K562 (cell line): ENCODE measurements around the gene C1QC. TPM values are rescaled to one million over a fixed set of nuclear protein-coding genes. Genes with fewer than 3 reads are reported as not detected.

Experiments
- ATAC-seq: fragments of 200-7000 bp; cut with Tn5 transposase; 3 replicates; pipeline ENCODE4 v1.9.1; 2020; ENCODE audit warnings: moderate library complexity
- BruUV-seq: library from RNA; stranded (reverse); fragments of 400-500 nt; replicated peaks from 2 replicates; lab custom pipeline; 2021; lab: Mats Ljungman, UMichigan
- CTCF ChIA-PET: fragments of 300-600 bp; formaldehyde crosslinking; extraction: SDS; loops from one replicate; lab custom pipeline; 2021; ENCODE audit warnings: low intra/inter-chr PET ratio; lab: Yijun Ruan, JAX
- POLR2A ChIA-PET: fragments of 300-600, 350-650 bp; sonication (Branson Sonifier 250); formaldehyde crosslinking; extraction: SDS; loops from one replicate; lab custom pipeline; 2021; ENCODE audit warnings: antibody characterized with exemption, inconsistent platforms; lab: Yijun Ruan, JAX
- DNase-seq, 4 experiments: peaks; one replicate each; pipeline versions ENCODE4 v3.0.0 to v3.0.0-alpha.2; 2011 to 2018; ENCODE audit warnings: low spot score in 3 of 4, mixed read lengths in 3 of 4; ENCODE audit errors: extremely low read depth in 1 of 4
- FAIRE-seq: peaks from 2 replicates; lab custom pipeline; 2011; peaks lifted over from hg19 to GRCh38; lab: Jason Lieb, UNC
- H2AFZ ChIP-seq: 2 replicates; pipeline ENCODE4 v1.6.0; 2011; ENCODE audit warnings: low read depth, low read length, control low read depth, inconsistent platforms
- H3K27ac ChIP-seq: fragments of 200-600 bp; 3 replicates; pipeline ENCODE4 v1.8.0; 2011; ENCODE audit warnings: low read depth, mild to moderate bottlenecking, control low read depth, inconsistent platforms, low read length, moderate library complexity, mixed read lengths; ENCODE audit errors: extremely low read depth
- H3K27me3 ChIP-seq, 2 experiments: fragments of 300-600 bp in 1 of 2; 2 replicates in 1 of 2; 3 replicates in 1 of 2; pipeline versions ENCODE4 v1.6.0 to v1.8.0; 2011; ENCODE audit warnings: inconsistent platforms in 2 of 2, low read length in 2 of 2, mild to moderate bottlenecking in 1 of 2, mixed read lengths in 1 of 2, moderate library complexity in 1 of 2; ENCODE audit not compliant: control insufficient read depth in 2 of 2, insufficient read depth in 2 of 2
- H3K36me3 ChIP-seq: fragments of 300-600 bp; 3 replicates; pipeline ENCODE4 v1.8.0; 2011; ENCODE audit warnings: mild to moderate bottlenecking, low read length, inconsistent platforms; ENCODE audit not compliant: control insufficient read depth, insufficient read depth
- H3K4me1 ChIP-seq, 2 experiments: fragments of 200-600 bp in 1 of 2; replicated peaks in 1 of 2; 2 replicates in 1 of 2; 3 replicates in 1 of 2; pipeline versions ENCODE4 v1.5.1 to v1.8.0; 2011; ENCODE audit warnings: inconsistent platforms in 2 of 2, low read length in 2 of 2, mild to moderate bottlenecking in 1 of 2, mixed read lengths in 1 of 2, moderate library complexity in 1 of 2; ENCODE audit not compliant: control insufficient read depth in 2 of 2, insufficient read depth in 2 of 2
- H3K4me2 ChIP-seq: 2 replicates; pipeline ENCODE4 v1.6.1; 2011; ENCODE audit warnings: low read length, control low read depth, inconsistent platforms, mixed read lengths; ENCODE audit not compliant: insufficient read depth
- H3K4me3 ChIP-seq: fragments of 200-600 bp; sonication (generic), shearing (Covaris generic); 2 replicates; pipeline ENCODE4 v1.5.1; 2016; ENCODE audit warnings: control low read depth, inconsistent platforms
- H3K79me2 ChIP-seq: fragments of 200-600 bp; 3 replicates; pipeline ENCODE4 v1.8.0; 2011; ENCODE audit warnings: low read length, inconsistent platforms; ENCODE audit not compliant: control insufficient read depth, insufficient read depth
- H3K9ac ChIP-seq, 2 experiments: 2 replicates each; pipeline versions ENCODE4 v1.6.0 to v1.6.1; 2011; ENCODE audit warnings: low read depth in 2 of 2, low read length in 2 of 2, control low read depth in 1 of 2, inconsistent platforms in 1 of 2, mild to moderate bottlenecking in 1 of 2, mixed read lengths in 1 of 2; ENCODE audit not compliant: insufficient read depth in 1 of 2
- H3K9me1 ChIP-seq: one replicate; pipeline ENCODE4 v1.6.0; 2011; ENCODE audit warnings: inconsistent platforms, mild to moderate bottlenecking, low read length, moderate library complexity; ENCODE audit not compliant: control insufficient read depth, insufficient read depth
- H3K9me3 ChIP-seq: replicated peaks from 2 replicates; pipeline ENCODE4 v1.5.1; 2011; ENCODE audit warnings: low read depth, low read length, inconsistent platforms; ENCODE audit not compliant: control insufficient read depth, insufficient read depth
- H4K20me1 ChIP-seq: replicated peaks from 2 replicates; pipeline ENCODE4 v1.6.1; 2011; ENCODE audit warnings: low read length, inconsistent platforms, mixed read lengths; ENCODE audit not compliant: control insufficient read depth, insufficient read depth
- ARID3B ChIP-seq: fragments of 250-450 bp; sonication (Bioruptor Pico); IDR thresholded peaks from 2 replicates; pipeline ENCODE4 v1.4.0; 2020; ENCODE audit warnings: borderline replicate concordance
- ELK3 ChIP-seq: fragments of 450-650 bp; formaldehyde crosslinking; IDR thresholded peaks from 2 replicates; pipeline ENCODE4 v1.4.0; 2020; ENCODE audit warnings: mild to moderate bottlenecking
- FOS ChIP-seq: IDR thresholded peaks from 3 replicates; pipeline ENCODE4 v1.6.1; 2011; ENCODE audit not compliant: insufficient read length; ENCODE audit errors: extremely low read depth
- NCOA4 ChIP-seq: fragments of 450-650 bp; IDR thresholded peaks from 2 replicates; pipeline ENCODE4 v1.6.1; 2018; ENCODE audit warnings: mild to moderate bottlenecking; ENCODE audit not compliant: partially characterized antibody
- NFE2 ChIP-seq: IDR thresholded peaks from 2 replicates; pipeline ENCODE4 v1.6.1; 2014; ENCODE audit warnings: antibody characterized with exemption, low read depth
- NFRKB ChIP-seq: fragments of 450-650 bp; IDR thresholded peaks from 2 replicates; pipeline ENCODE4 v1.6.1; 2016; ENCODE audit warnings: low read depth
- NUFIP1 ChIP-seq: fragments of 450-650 bp; IDR thresholded peaks from 2 replicates; pipeline ENCODE4 v1.6.1; 2018; ENCODE audit not compliant: partially characterized antibody
- SLC30A9 ChIP-seq: fragments of 250-450 bp; sonication (Bioruptor Pico); IDR thresholded peaks from 2 replicates; pipeline ENCODE4 v1.8.0; 2022; ENCODE audit warnings: mild to moderate bottlenecking, moderate library complexity
- TAF1 ChIP-seq: IDR thresholded peaks from 2 replicates; pipeline ENCODE4 v1.6.1; 2011; ENCODE audit warnings: mild to moderate bottlenecking, low read length, moderate library complexity; ENCODE audit not compliant: insufficient read depth, control insufficient read depth, severe bottlenecking; ENCODE audit errors: extremely low read depth
- TCFL5 ChIP-seq: fragments of 250-450 bp; sonication (Bioruptor Pico); conservative IDR thresholded peaks from 2 replicates; pipeline ENCODE4 v1.6.1; 2021; ENCODE audit warnings: mild to moderate bottlenecking, moderate library complexity, matching md5 sums
- XRCC5 ChIP-seq: fragments of 200-400 bp; formaldehyde crosslinking; IDR thresholded peaks from 2 replicates; pipeline ENCODE4 v1.6.1; 2017; ENCODE audit warnings: low read depth, mild to moderate bottlenecking, low read length
- ZFP91 ChIP-seq: sonication (generic); formaldehyde crosslinking; IDR thresholded peaks from 2 replicates; pipeline ENCODE4 v1.8.0; 2022; ENCODE audit warnings: mild to moderate bottlenecking, missing genetic modification reagents
- ZNF232 ChIP-seq: sonication (generic); formaldehyde crosslinking; IDR thresholded peaks from 2 replicates; pipeline ENCODE4 v1.8.0; 2022; ENCODE audit warnings: mild to moderate bottlenecking, missing genetic modification reagents
- WGBS: fragments of 100-300 bp; shearing (Covaris generic); methylation state at CpG from one replicate; pipeline ENCODE4 v1.1.6; 2016; ENCODE audit warnings: low coverage, mixed read lengths; ENCODE audit not compliant: insufficient coverage; ENCODE audit errors: missing lambda C conversion rate; 5-methylcytosine and 5-hydroxymethylcytosine counted together
- in situ Hi-C: fragments of 300-500 bp; cut with MboI; formaldehyde crosslinking; loops from 4 replicates; pipeline ENCODE4 v1.15.0; 2018; ENCODE audit warnings: inconsistent platforms, mixed read lengths
- intact Hi-C: fragments of 100-400 bp; cut with micrococcal nuclease; formaldehyde crosslinking; loops from 2 replicates; pipeline ENCODE4 v1.14.2; 2022
- polyA plus RNA-seq, 8 experiments: library from polyadenylated mRNA; depleted of rRNA in 4 of 8; stranded (reverse) in 5 of 8; unstranded in 3 of 8; fragments of >200 nt; fragmentation: Nextera tagmentation in 2 of 8; fragmentation: Illumina TruSeq in 1 of 8; extraction: Ambion mirVana in 2 of 8; extraction: Trizol in 1 of 8; gene quantifications; 2 replicates each; pipeline versions ENCODE4 v1.2.1 to v1.2.3, GENCODE V29; 2011 to 2014; ENCODE audit warnings: inconsistent platforms in 1 of 8, missing spikeins in 1 of 8
- total RNA-seq, 7 experiments: library from RNA; depleted of rRNA in 6 of 7; stranded (reverse); fragments of >200 nt in 6 of 7; fragmentation: Illumina TruSeq in 2 of 7; extraction: Trizol in 2 of 7; gene quantifications; 2 replicates each; pipeline versions ENCODE4 v1.2.1 to v1.2.3, GENCODE V29; 2011 to 2021; ENCODE audit warnings: low replicate concordance in 1 of 7

C1QC gene
- total and polyA plus RNA-seq, 9 of the 15 experiments (the other 6 are each of a cell fraction or from before 2014, with no cell fraction given), result 0.69 TPM; not detected in 8

- TF ChIP-seq ELK3 (CRISPR knock-in tag) (no peak), FOS (no peak), NFE2 (no peak), TCFL5 (CRISPR knock-in tag) (no peak), XRCC5 (no peak), NFRKB (no peak), TAF1 (no peak), SLC30A9 (CRISPR knock-in tag) (no peak), NUFIP1 (no peak)
Measured at GRCh38 chr1:22613951-22614350, 29.5 kb upstream of the C1QC start (continued).

- Histone ChIP-seq H3K9ac (no peak overlapping the region), H3K4me3 (no peak overlapping the region), H3K27me3 (peaks cover 27 to 61% of the 10 kb centered on the region in 2 experiments; a peak in 4 of 5 replicates), H3K27ac (no peak overlapping the region), H4K20me1 (peaks cover 22% of the 10 kb centered on the region), H3K4me1 (peaks cover 0 to 7% of the 10 kb centered on the region in 2 experiments; a peak in 2 of 5 replicates), H3K9me1 (no peaks in the 10 kb centered on the region), H2AFZ (no peak overlapping the region), H3K79me2 (no peaks in the 10 kb centered on the region), H3K36me3 (no peaks in the 10 kb centered on the region), H3K4me2 (no peak overlapping the region), H3K9me3 (no peaks in the 10 kb centered on the region)
- FAIRE-seq, result no peak
- BruUV-seq, result no TSS peak
- 0% methylated on average over 2 of the region's 2 CpGs for WGBS
- ChIA-PET CTCF (no interaction called here), POLR2A (interaction anchor here (0.7 to 1.1 kb wide), 3 partner anchors 8 to 926 kb away, joined by 3 to 4 read pairs (median 3); no protein-coding TSS in a partner anchor)
- DNase-seq, result no peak
- in situ Hi-C loops, result no loop called here
- intact Hi-C loops, result no loop called here
- TF ChIP-seq ARID3B (CRISPR knock-in tag), result no peak
- no peak for TF ChIP-seq NCOA4
- TF ChIP-seq ZFP91 (CRISPR knock-in tag), result no peak
- no peak for TF ChIP-seq ZNF232 (CRISPR knock-in tag)
- no peak for ATAC-seq
Measured at GRCh38 chr1:22615886-22616285, 27.5 kb upstream of the C1QC start.
